Measurements from ENCODE around the gene TXNL1. TPM values are rescaled to one million over a fixed set of nuclear protein-coding genes. Genes with fewer than 3 reads are reported as not detected.

TXNL1 gene
- total and polyA plus RNA-seq, 2 donors (not counting 1 experiment from before 2014, with no cell fraction given), result 25.4 to 103 TPM

GRCh38 chr18:56651771-56652092, 13.3 kb upstream of the TXNL1 start:
- DNase-seq (ENCODE audit: low read depth in 2 of 2), result no peak
- no peaks in the 10 kb centered on the region for H3K9me3 ChIP-seq (ENCODE audit: control insufficient read depth, insufficient read depth, low read depth, low read length)
- H3K27ac ChIP-seq (ENCODE audit: insufficient read depth, low read length), result peak overlapping the region; percentile 79
- peak overlapping the region; percentile 67 for H3K4me2 ChIP-seq (ENCODE audit: extremely low read depth, insufficient read depth, low read length)
- no peaks in the 10 kb centered on the region for H3K36me3 ChIP-seq (ENCODE audit: control insufficient read depth, insufficient read depth, low read length)
- peak overlapping the region; percentile 79 to 98 (median 92) for H3K4me3 ChIP-seq (replicated peaks in 1 of 4; ENCODE audit: control extremely low read depth in 1 of 4, insufficient read depth in 1 of 4, low read depth in 3 of 4, low read length in 4 of 4)
- H4K20me1 ChIP-seq (ENCODE audit: control insufficient read depth, extremely low read depth, insufficient read depth, low read length), result peaks cover 1% of the 10 kb centered on the region
- H3K79me2 ChIP-seq (ENCODE audit: control insufficient read depth, insufficient read depth, low read length), result peaks cover 23% of the 10 kb centered on the region
- H3K27me3 ChIP-seq (ENCODE audit: control insufficient read depth, insufficient read depth, low read length), result no peaks in the 10 kb centered on the region
- TF ChIP-seq CTCF (conservative IDR thresholded peaks at IDR 0.05 in 1 of 2, IDR thresholded peaks at IDR 0.05 in 1 of 2; ENCODE audit: low read depth in 1 of 2, low read length in 2 of 2), result no peak
- no peak for TF ChIP-seq EZH2 (IDR thresholded peaks at IDR 0.05; ENCODE audit: low read length, missing control alignments)
- H2AFZ ChIP-seq (ENCODE audit: low read length), result peak overlapping the region; percentile 94
- peaks cover 2% of the 10 kb centered on the region for H3K4me1 ChIP-seq (ENCODE audit: control insufficient read depth, extremely low read depth, insufficient read depth, low read length)
- H3K9ac ChIP-seq (ENCODE audit: insufficient read depth, low read length), result peak overlapping the region; percentile 85

- peaks cover 1% of the 10 kb centered on the region for H4K20me1 ChIP-seq (ENCODE audit: control insufficient read depth, extremely low read depth, insufficient read depth, low read length)
- H3K79me2 ChIP-seq (ENCODE audit: control insufficient read depth, insufficient read depth, low read length), result peaks cover 23% of the 10 kb centered on the region
- H3K9ac ChIP-seq (ENCODE audit: insufficient read depth, low read length), result peak within 1 kb of the TSS; percentile 85
- H3K27ac ChIP-seq (ENCODE audit: insufficient read depth, low read length), result peak within 1 kb of the TSS; percentile 79
- peak; percentile 99 for DNase-seq (ENCODE audit: low read depth in 2 of 2)
- H3K36me3 ChIP-seq (ENCODE audit: control insufficient read depth, insufficient read depth, low read length), result no peaks in the 10 kb centered on the region
- peaks cover 2% of the 10 kb centered on the region for H3K4me1 ChIP-seq (ENCODE audit: control insufficient read depth, extremely low read depth, insufficient read depth, low read length)
- H3K27me3 ChIP-seq (ENCODE audit: control insufficient read depth, insufficient read depth, low read length), result no peaks in the 10 kb centered on the region
- no peaks in the 10 kb centered on the region for H3K9me3 ChIP-seq (ENCODE audit: control insufficient read depth, insufficient read depth, low read depth, low read length)
- peak within 1 kb of the TSS; percentile 79 to 98 (median 92) for H3K4me3 ChIP-seq (replicated peaks in 1 of 4; ENCODE audit: control extremely low read depth in 1 of 4, insufficient read depth in 1 of 4, low read depth in 3 of 4, low read length in 4 of 4)
- no peak for TF ChIP-seq EZH2 (IDR thresholded peaks at IDR 0.05; ENCODE audit: low read length, missing control alignments)
- peak within 1 kb of the TSS; percentile 94 for H2AFZ ChIP-seq (ENCODE audit: low read length)
- H3K4me2 ChIP-seq (ENCODE audit: extremely low read depth, insufficient read depth, low read length), result peak within 1 kb of the TSS; percentile 67
These were observed 12.8 kb upstream of the TXNL1 start, which contains the start of gene WDR7 for GRCh38 chr18:56650944-56651770. Gene WDR7 (plus strand): TSS chr18:56651359. CDS start chr18:56672516, 21,157 bp downstream.

GRCh38 chr18:56649996-56650395, 11.6 kb upstream of the TXNL1 start:
- H4K20me1 ChIP-seq (ENCODE audit: control insufficient read depth, extremely low read depth, insufficient read depth, low read length), result peaks cover 1% of the 10 kb centered on the region
- H3K36me3 ChIP-seq (ENCODE audit: control insufficient read depth, insufficient read depth, low read length), result no peaks in the 10 kb centered on the region
- no peaks in the 10 kb centered on the region for H3K9me3 ChIP-seq (ENCODE audit: control insufficient read depth, insufficient read depth, low read depth, low read length)
- no peak for TF ChIP-seq CTCF (conservative IDR thresholded peaks at IDR 0.05 in 1 of 2, IDR thresholded peaks at IDR 0.05 in 1 of 2; ENCODE audit: low read depth in 1 of 2, low read length in 2 of 2)
- TF ChIP-seq EZH2 (IDR thresholded peaks at IDR 0.05; ENCODE audit: low read length, missing control alignments), result no peak
- DNase-seq (ENCODE audit: low read depth in 2 of 2), result peak in 1 of 2 donors; percentile 11
- H3K9ac ChIP-seq (ENCODE audit: insufficient read depth, low read length), result no peak overlapping the region
- H3K27ac ChIP-seq (ENCODE audit: insufficient read depth, low read length), result no peak overlapping the region
- H3K79me2 ChIP-seq (ENCODE audit: control insufficient read depth, insufficient read depth, low read length), result peaks cover 22% of the 10 kb centered on the region
- H3K4me1 ChIP-seq (ENCODE audit: control insufficient read depth, extremely low read depth, insufficient read depth, low read length), result peaks cover 2% of the 10 kb centered on the region
- H3K4me2 ChIP-seq (ENCODE audit: extremely low read depth, insufficient read depth, low read length), result no peak overlapping the region
- H2AFZ ChIP-seq (ENCODE audit: low read length), result peak overlapping the region; percentile 34
- H3K4me3 ChIP-seq (replicated peaks in 1 of 4; ENCODE audit: control extremely low read depth in 1 of 4, insufficient read depth in 1 of 4, low read depth in 3 of 4, low read length in 4 of 4), result no peak overlapping the region
- H3K27me3 ChIP-seq (ENCODE audit: control insufficient read depth, insufficient read depth, low read length), result no peaks in the 10 kb centered on the region

Measured in fibroblast of lung (primary cell).